GM23338 (cell line): ENCODE data around the gene POLR3K. TPM values are rescaled to one million over a fixed set of nuclear protein-coding genes. Genes with fewer than 3 reads are reported as not detected.
"Not testable (repeated sequence)": the region's sequence is repeated elsewhere in the genome, so short reads cannot be mapped to it uniquely, and the experiment has no call there.

ENCODE experiments used
- ATAC-seq: fragments of 200-7000 bp; cut with Tn5 transposase; 3 replicates; pipeline ENCODE4 v1.9.1; 2020
- DNase-seq: peaks from one replicate; pipeline ENCODE4 v3.0.0-alpha.2; 2015; ENCODE audit warnings: low spot score
- H2AFZ ChIP-seq: fragments of 200-600 bp; sonication (generic); 2 replicates; pipeline ENCODE4 v1.8.0; 2016; ENCODE audit warnings: antibody characterized with exemption, mild to moderate bottlenecking, moderate library complexity
- H3F3A ChIP-seq: fragments of 200-600 bp; sonication (generic); replicated peaks from 2 replicates; pipeline ENCODE4 v1.8.0; 2017; ENCODE audit warnings: antibody characterized with exemption, mixed run types, low read depth
- H3K27ac ChIP-seq: fragments of 200-600 bp; sonication (generic); 2 replicates; pipeline ENCODE4 v1.6.1; 2016; ENCODE audit warnings: low read depth
- H3K27me3 ChIP-seq: fragments of 200-600 bp; sonication (generic); 2 replicates; pipeline ENCODE4 v1.8.0; 2016; ENCODE audit warnings: mild to moderate bottlenecking, mixed run types, moderate library complexity; ENCODE audit not compliant: insufficient read depth
- H3K36me3 ChIP-seq: fragments of 200-600 bp; sonication (generic); 2 replicates; pipeline ENCODE4 v1.8.0; 2016; ENCODE audit warnings: mild to moderate bottlenecking; ENCODE audit not compliant: insufficient read depth
- H3K4me1 ChIP-seq: fragments of 200-600 bp; sonication (generic); 2 replicates; pipeline ENCODE4 v1.8.0; 2016; ENCODE audit warnings: mild to moderate bottlenecking, moderate library complexity; ENCODE audit not compliant: insufficient read depth
- H3K4me2 ChIP-seq: fragments of 200-600 bp; sonication (generic); 2 replicates; pipeline ENCODE4 v1.7.1; 2017; ENCODE audit warnings: mixed run types
- H3K4me3 ChIP-seq: fragments of 200-600 bp; sonication (generic); 2 replicates; pipeline ENCODE4 v1.6.1; 2016; ENCODE audit warnings: mixed run types
- H3K79me2 ChIP-seq: fragments of 200-600 bp; sonication (generic); replicated peaks from 2 replicates; pipeline ENCODE4 v1.8.0; 2017; ENCODE audit warnings: mild to moderate bottlenecking; ENCODE audit not compliant: insufficient read depth
- H3K9me2 ChIP-seq: fragments of 200-600 bp; sonication (generic); 2 replicates; pipeline ENCODE4 v1.8.0; 2017; ENCODE audit not compliant: insufficient read depth
- H4K20me1 ChIP-seq: fragments of 200-600 bp; sonication (generic); replicated peaks from 2 replicates; pipeline ENCODE4 v1.8.0; 2017; ENCODE audit warnings: mild to moderate bottlenecking; ENCODE audit not compliant: insufficient read depth
- H3K27ac Mint-ChIP-seq: 2 replicates; pipeline ENCODE4 v1.8.0; 2020; ENCODE audit warnings: inconsistent platforms, mild to moderate bottlenecking, moderate library complexity, mixed read lengths
- H3K27me3 Mint-ChIP-seq: 3 replicates; pipeline ENCODE4 v1.8.0; 2022; ENCODE audit warnings: low read depth, mild to moderate bottlenecking, moderate library complexity, mixed read lengths, inconsistent platforms; ENCODE audit not compliant: insufficient read depth, poor library complexity
- H3K36me3 Mint-ChIP-seq: 3 replicates; pipeline ENCODE4 v1.8.0; 2021; ENCODE audit warnings: low read depth, mild to moderate bottlenecking, inconsistent platforms, moderate library complexity, mixed read lengths
- H3K4me1 Mint-ChIP-seq: 3 replicates; pipeline ENCODE4 v1.8.0; 2020; ENCODE audit warnings: mild to moderate bottlenecking, inconsistent platforms, mixed read lengths
- H3K4me3 Mint-ChIP-seq: 3 replicates; pipeline ENCODE4 v1.8.0; 2021; ENCODE audit warnings: moderate library complexity, mild to moderate bottlenecking, inconsistent platforms, mixed read lengths
- H3K9me3 Mint-ChIP-seq: 3 replicates; pipeline ENCODE4 v1.8.0; 2020; ENCODE audit warnings: moderate library complexity, mild to moderate bottlenecking, inconsistent platforms, mixed read lengths
- CTCF ChIP-seq, 2 experiments: fragments of 200-600 bp in 1 of 2; sonication (generic) in 1 of 2; conservative IDR thresholded peaks; 2 replicates each; pipeline versions ENCODE4 v1.5.1 to v1.6.1; 2016 to 2017; ENCODE audit warnings: antibody characterized with exemption in 2 of 2, low read depth in 2 of 2, mild to moderate bottlenecking in 2 of 2, moderate library complexity in 1 of 2
- NANOG ChIP-seq: IDR thresholded peaks from 2 replicates; pipeline ENCODE4 v1.6.1; 2016; ENCODE audit warnings: antibody characterized with exemption, borderline replicate concordance
- STAT1 ChIP-seq: IDR thresholded peaks from one replicate; pipeline ENCODE4 v1.6.1; 2016; ENCODE audit warnings: antibody characterized with exemption; ENCODE audit not compliant: unreplicated experiment
- ZNF114 ChIP-seq: fragments of 250-450 bp; sonication (Bioruptor Pico); IDR thresholded peaks from 2 replicates; pipeline ENCODE4 v1.5.0; 2020; ENCODE audit warnings: mild to moderate bottlenecking, moderate library complexity
- ZNF462 ChIP-seq: fragments of 250-450 bp; sonication (Bioruptor Pico); IDR thresholded peaks from 2 replicates; pipeline ENCODE4 v1.5.0; 2020; ENCODE audit warnings: mild to moderate bottlenecking, moderate library complexity
- polyA plus RNA-seq: library from polyadenylated mRNA; unstranded; fragments of >200 nt; fragmentation: Nextera tagmentation; extraction: Ambion mirVana; gene quantifications from 2 replicates; pipeline ENCODE4 v1.2.1, GENCODE V29; 2016
- total RNA-seq: library from RNA; depleted of rRNA; stranded (reverse); fragments of >200 nt; shearing (Covaris generic); gene quantifications from 2 replicates; pipeline ENCODE4 v1.2.3, GENCODE V29; 2014

The POLR3K gene
- total and polyA plus RNA-seq, 2 experiments from 2014 or later = 17.8 to 58.5 TPM

GRCh38 chr16:38941-39892, 14.2 kb downstream of the POLR3K start:
- no peak for TF ChIP-seq CTCF (conservative IDR thresholded peaks at IDR 0.05; ENCODE audit: low read depth in 2 of 2)
- no peak for TF ChIP-seq STAT1
- TF ChIP-seq NANOG = no peak
- no peaks in the 10 kb centered on the region for H3K9me3 Mint-ChIP-seq

GRCh38 chr16:38206-38605, 15.2 kb downstream of the POLR3K start:
- not testable (repeated sequence) for H3K79me2 ChIP-seq, DNase-seq, H3K27me3 Mint-ChIP-seq, H3F3A ChIP-seq, H3K27me3 ChIP-seq, H3K4me1 Mint-ChIP-seq, H3K4me3 Mint-ChIP-seq, H3K36me3 ChIP-seq, H4K20me1 ChIP-seq, H3K27ac ChIP-seq, H3K4me2 ChIP-seq, H3K9me3 Mint-ChIP-seq, H3K4me3 ChIP-seq, H2AFZ ChIP-seq, ATAC-seq, H3K4me1 ChIP-seq, H3K27ac Mint-ChIP-seq, H3K9me2 ChIP-seq
- H3K36me3 Mint-ChIP-seq = peaks cover 33% of the 10 kb centered on the region

More at GRCh38 chr16:38941-39892, 14.2 kb downstream of the POLR3K start:
- H3K4me3 Mint-ChIP-seq = no peak overlapping the region
- peaks cover 44% of the 10 kb centered on the region for H3K36me3 Mint-ChIP-seq
- Histone ChIP-seq H3K79me2 (no peaks in the 10 kb centered on the region), H3K27ac (no peak overlapping the region), H3K27me3 (no peaks in the 10 kb centered on the region), H3K9me2 (no peaks in the 10 kb centered on the region), H4K20me1 (peaks cover 5% of the 10 kb centered on the region; the same call in 1 of the 2 replicates), H2AFZ (no peak overlapping the region), H3K36me3 (peaks cover 10% of the 10 kb centered on the region; the same call in 1 of the 2 replicates), H3K4me2 (no peak overlapping the region), H3F3A (no peaks in the 10 kb centered on the region), H3K4me1 (no peaks in the 10 kb centered on the region), H3K4me3 (no peak overlapping the region)
- peaks cover 3% of the 10 kb centered on the region for H3K27me3 Mint-ChIP-seq
- ATAC-seq (peak; percentile 53), DNase-seq (no peak)
- H3K27ac Mint-ChIP-seq = no peak overlapping the region
- 0 out of 3 replicates have a peak, but pooled peaks cover 2% of the 10 kb centered on the region for H3K4me1 Mint-ChIP-seq

GRCh38 chr16:37511-37910, 15.9 kb downstream of the POLR3K start:
- Histone ChIP-seq H3K79me2 (no peaks in the 10 kb centered on the region), H4K20me1 (0 out of 2 replicates have a peak, but pooled peaks cover 5% of the 10 kb centered on the region), H3K4me3 (no peak overlapping the region), H2AFZ (no peak overlapping the region), H3K36me3 (peaks cover 1% of the 10 kb centered on the region; the same call in 1 of the 2 replicates), H3K4me1 (no peaks in the 10 kb centered on the region), H3F3A (no peaks in the 10 kb centered on the region), H3K27me3 (no peaks in the 10 kb centered on the region), H3K9me2 (no peaks in the 10 kb centered on the region), H3K27ac (no peak overlapping the region), H3K4me2 (no peak overlapping the region)
- DNase-seq = peak; percentile 0
- no peak overlapping the region for H3K27ac Mint-ChIP-seq
- 0 out of 3 replicates have a peak, but pooled peaks cover 2% of the 10 kb centered on the region for H3K4me1 Mint-ChIP-seq
- ATAC-seq = no peak
- H3K4me3 Mint-ChIP-seq = no peak overlapping the region
- no peaks in the 10 kb centered on the region for H3K9me3 Mint-ChIP-seq
- H3K27me3 Mint-ChIP-seq = peaks cover 3% of the 10 kb centered on the region
- H3K36me3 Mint-ChIP-seq = peaks cover 26% of the 10 kb centered on the region
- TF ChIP-seq ZNF114 (no peak), ZNF462 (CRISPR knock-in tag) (no peak)
